Rectal smooth muscle tissue (tissue), 1 donor: ENCODE measurements around the gene TLE5.
A peak's percentile ranks its signal among the peaks of the same experiment; 100 is the strongest.

ENCODE experiments used
- H3K27ac ChIP-seq: one replicate; pipeline ENCODE4 v1.7.0; 2013; ENCODE audit warnings: low read depth, low read length, inconsistent platforms
- H3K27me3 ChIP-seq: one replicate; pipeline ENCODE4 v1.7.0; 2013; ENCODE audit warnings: low read length; ENCODE audit not compliant: control insufficient read depth, insufficient read depth
- H3K36me3 ChIP-seq: one replicate; pipeline ENCODE4 v1.7.0; 2013; ENCODE audit warnings: low read length; ENCODE audit not compliant: control insufficient read depth, insufficient read depth
- H3K4me1 ChIP-seq: one replicate; pipeline ENCODE4 v1.7.0; 2013; ENCODE audit warnings: low read length; ENCODE audit not compliant: control insufficient read depth, insufficient read depth
- H3K4me3 ChIP-seq: one replicate; pipeline ENCODE4 v1.7.0; 2013; ENCODE audit warnings: low read length
- H3K9ac ChIP-seq: one replicate; pipeline ENCODE4 v1.7.0; 2013; ENCODE audit warnings: low read length

TLE5 gene

GRCh38 chr19:3100747-3101730 lies 38.7 kb upstream of the TLE5 start:
- Histone ChIP-seq H3K27ac (no peak overlapping the region), H3K4me1 (peaks cover 31% of the 10 kb centered on the region), H3K36me3 (no peaks in the 10 kb centered on the region), H3K9ac (no peak overlapping the region), H3K4me3 (no peak overlapping the region), H3K27me3 (no peaks in the 10 kb centered on the region)

- H3K4me1 ChIP-seq: peaks cover 32% of the 10 kb centered on the region
- H3K4me3 ChIP-seq: no peak overlapping the region
- H3K9ac ChIP-seq: no peak overlapping the region
- no peaks in the 10 kb centered on the region for H3K27me3 ChIP-seq
- H3K36me3 ChIP-seq: no peaks in the 10 kb centered on the region
- H3K27ac ChIP-seq: no peak overlapping the region
Measured at GRCh38 chr19:3100331-3100730, 38.0 kb upstream of the TLE5 start.

- Histone ChIP-seq H3K4me1 (peaks cover 32% of the 10 kb centered on the region), H3K9ac (no peak overlapping the region), H3K36me3 (no peaks in the 10 kb centered on the region), H3K27ac (peak overlapping the region; percentile 80), H3K27me3 (no peaks in the 10 kb centered on the region), H3K4me3 (peak overlapping the region; percentile 74)
Measured at GRCh38 chr19:3099347-3100145, 37.3 kb upstream of the TLE5 start.

- H3K4me3 ChIP-seq: peak overlapping the region; percentile 74
- peak overlapping the region; percentile 80 for H3K27ac ChIP-seq
- no peaks in the 10 kb centered on the region for H3K36me3 ChIP-seq
- H3K27me3 ChIP-seq: no peaks in the 10 kb centered on the region
- peak overlapping the region; percentile 78 for H3K9ac ChIP-seq
- H3K4me1 ChIP-seq: peaks cover 32% of the 10 kb centered on the region
Measured at GRCh38 chr19:3098515-3099346, 36.4 kb upstream of the TLE5 start.

- peaks cover 29% of the 10 kb centered on the region for H3K4me1 ChIP-seq
- H3K27me3 ChIP-seq: no peaks in the 10 kb centered on the region
- H3K27ac ChIP-seq: peak overlapping the region; percentile 80
- peak overlapping the region; percentile 78 for H3K9ac ChIP-seq
- peak overlapping the region; percentile 74 for H3K4me3 ChIP-seq
- no peaks in the 10 kb centered on the region for H3K36me3 ChIP-seq
Measured at GRCh38 chr19:3098141-3098514, 35.8 kb upstream of the TLE5 start.

GRCh38 chr19:3097442-3097871 lies 35.2 kb upstream of the TLE5 start:
- Histone ChIP-seq H3K9ac (no peak overlapping the region), H3K4me3 (peak overlapping the region; percentile 74), H3K36me3 (no peaks in the 10 kb centered on the region), H3K27me3 (no peaks in the 10 kb centered on the region), H3K27ac (peak overlapping the region; percentile 80), H3K4me1 (peaks cover 29% of the 10 kb centered on the region)

GRCh38 chr19:3096902-3097326 lies 34.6 kb upstream of the TLE5 start:
- H3K4me1 ChIP-seq: peaks cover 29% of the 10 kb centered on the region
- H3K27me3 ChIP-seq: no peaks in the 10 kb centered on the region
- H3K36me3 ChIP-seq: no peaks in the 10 kb centered on the region
- H3K4me3 ChIP-seq: peak overlapping the region; percentile 74
- peak overlapping the region; percentile 14 for H3K9ac ChIP-seq
- H3K27ac ChIP-seq: peak overlapping the region; percentile 80

- Histone ChIP-seq H3K9ac (peak overlapping the region; percentile 14), H3K27ac (no peak overlapping the region), H3K36me3 (no peaks in the 10 kb centered on the region), H3K4me1 (peaks cover 29% of the 10 kb centered on the region), H3K27me3 (no peaks in the 10 kb centered on the region), H3K4me3 (peak overlapping the region; percentile 74)
Measured at GRCh38 chr19:3096267-3096901, 34.1 kb upstream of the TLE5 start.

GRCh38 chr19:3095441-3096191 lies 33.3 kb upstream of the TLE5 start:
- H3K27me3 ChIP-seq: no peaks in the 10 kb centered on the region
- peak overlapping the region; percentile 53 for H3K9ac ChIP-seq
- H3K4me3 ChIP-seq: peak overlapping the region; percentile 74
- H3K4me1 ChIP-seq: peaks cover 29% of the 10 kb centered on the region
- no peaks in the 10 kb centered on the region for H3K36me3 ChIP-seq
- H3K27ac ChIP-seq: no peak overlapping the region

GRCh38 chr19:3094601-3095440 lies 32.5 kb upstream of the TLE5 start:
- Histone ChIP-seq H3K36me3 (no peaks in the 10 kb centered on the region), H3K4me3 (peak overlapping the region; percentile 74), H3K4me1 (peaks cover 29% of the 10 kb centered on the region), H3K27me3 (no peaks in the 10 kb centered on the region), H3K27ac (no peak overlapping the region), H3K9ac (peak overlapping the region; percentile 53)
